ENCODE results near the gene BANP. TPM values are rescaled to one million over a fixed set of nuclear protein-coding genes. Genes with fewer than 3 reads are reported as not detected.
A peak's percentile ranks its signal among the peaks of the same experiment; 100 is the strongest.

BANP gene
- total RNA-seq, 1 experiment from 2014 or later = 34.5 TPM

DNA sequence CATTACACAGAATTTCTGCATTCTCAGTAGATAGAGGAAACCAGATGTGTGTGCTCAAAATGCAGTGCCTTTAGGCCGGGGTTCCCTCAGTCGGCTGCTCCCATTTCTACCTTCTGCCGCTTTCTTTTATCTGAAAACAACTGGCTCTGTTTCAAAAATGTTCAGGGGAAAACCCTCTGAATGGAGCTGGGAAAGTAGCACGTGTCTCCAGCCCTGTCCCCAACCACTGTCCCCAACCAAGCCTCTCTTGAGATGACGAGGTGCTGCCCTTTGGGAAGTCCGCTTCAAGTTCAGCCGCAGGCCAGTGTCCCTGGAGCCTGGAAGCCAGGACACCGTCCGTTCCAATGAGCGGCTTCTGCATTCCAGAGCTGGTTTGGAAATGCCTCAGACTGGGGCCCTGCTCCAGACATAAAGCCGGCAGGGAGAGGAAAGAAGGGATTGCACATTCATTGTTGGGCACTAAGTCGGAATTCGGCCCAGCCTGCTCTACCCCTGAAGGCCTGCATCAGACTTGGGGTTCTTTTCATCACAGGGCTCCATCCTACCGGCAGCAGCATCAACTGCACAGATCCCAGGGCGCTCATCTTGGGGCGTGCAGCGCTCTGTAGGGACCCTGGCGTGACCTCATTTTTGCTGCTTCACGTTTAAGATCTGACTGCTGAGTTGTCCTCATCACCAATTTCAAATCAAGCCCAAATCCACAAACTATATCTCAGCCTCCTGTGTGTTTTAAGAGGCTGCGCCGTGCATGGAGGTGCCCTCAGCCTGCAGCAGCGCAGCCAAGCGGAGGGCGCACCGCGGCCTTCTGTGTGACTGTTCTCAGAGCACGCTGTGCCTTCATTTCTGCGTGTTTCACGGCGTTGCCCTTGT lies 111.3 kb downstream of the BANP start:
- Mint-ChIP-seq H3K27me3 (ENCODE audit: low read depth) (no peaks in the 10 kb centered on the region), H3K9me3 (no peaks in the 10 kb centered on the region), H3K4me1 (no peaks in the 10 kb centered on the region), H3K36me3 (peaks cover 11% of the 10 kb centered on the region), H3K4me3 (no peak overlapping the region), H3K27ac (peak overlapping the region; percentile 57; the same call in 1 of the 2 replicates)
- ATAC-seq = no peak
- TF ChIP-seq, protein P1, sequence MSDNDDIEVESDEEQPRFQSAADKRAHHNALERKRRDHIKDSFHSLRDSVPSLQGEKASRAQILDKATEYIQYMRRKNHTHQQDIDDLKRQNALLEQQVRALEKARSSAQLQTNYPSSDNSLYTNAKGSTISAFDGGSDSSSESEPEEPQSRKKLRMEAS (CRISPR knock-in tag; IDR thresholded peaks at IDR 0.05) = no peak
- TF ChIP-seq, protein P2, sequence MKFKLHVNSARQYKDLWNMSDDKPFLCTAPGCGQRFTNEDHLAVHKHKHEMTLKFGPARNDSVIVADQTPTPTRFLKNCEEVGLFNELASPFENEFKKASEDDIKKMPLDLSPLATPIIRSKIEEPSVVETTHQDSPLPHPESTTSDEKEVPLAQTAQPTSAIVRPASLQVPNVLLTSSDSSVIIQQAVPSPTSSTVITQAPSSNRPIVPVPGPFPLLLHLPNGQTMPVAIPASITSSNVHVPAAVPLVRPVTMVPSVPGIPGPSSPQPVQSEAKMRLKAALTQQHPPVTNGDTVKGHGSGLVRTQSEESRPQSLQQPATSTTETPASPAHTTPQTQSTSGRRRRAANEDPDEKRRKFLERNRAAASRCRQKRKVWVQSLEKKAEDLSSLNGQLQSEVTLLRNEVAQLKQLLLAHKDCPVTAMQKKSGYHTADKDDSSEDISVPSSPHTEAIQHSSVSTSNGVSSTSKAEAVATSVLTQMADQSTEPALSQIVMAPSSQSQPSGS (CRISPR knock-in tag; IDR thresholded peaks at IDR 0.05; ENCODE audit: borderline replicate concordance, low read depth) = no peak
- no peak for TF ChIP-seq PRRX2 (CRISPR knock-in tag; IDR thresholded peaks at IDR 0.05)
- TF ChIP-seq, protein P3, sequence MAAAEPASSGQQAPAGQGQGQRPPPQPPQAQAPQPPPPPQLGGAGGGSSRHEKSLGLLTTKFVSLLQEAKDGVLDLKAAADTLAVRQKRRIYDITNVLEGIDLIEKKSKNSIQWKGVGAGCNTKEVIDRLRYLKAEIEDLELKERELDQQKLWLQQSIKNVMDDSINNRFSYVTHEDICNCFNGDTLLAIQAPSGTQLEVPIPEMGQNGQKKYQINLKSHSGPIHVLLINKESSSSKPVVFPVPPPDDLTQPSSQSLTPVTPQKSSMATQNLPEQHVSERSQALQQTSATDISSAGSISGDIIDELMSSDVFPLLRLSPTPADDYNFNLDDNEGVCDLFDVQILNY (CRISPR knock-in tag; IDR thresholded peaks at IDR 0.05) = no peak
- no peak for TF ChIP-seq ZNF317 (CRISPR knock-in tag; IDR thresholded peaks at IDR 0.05; ENCODE audit: borderline replicate concordance, low read depth)
- TF ChIP-seq, protein P4, sequence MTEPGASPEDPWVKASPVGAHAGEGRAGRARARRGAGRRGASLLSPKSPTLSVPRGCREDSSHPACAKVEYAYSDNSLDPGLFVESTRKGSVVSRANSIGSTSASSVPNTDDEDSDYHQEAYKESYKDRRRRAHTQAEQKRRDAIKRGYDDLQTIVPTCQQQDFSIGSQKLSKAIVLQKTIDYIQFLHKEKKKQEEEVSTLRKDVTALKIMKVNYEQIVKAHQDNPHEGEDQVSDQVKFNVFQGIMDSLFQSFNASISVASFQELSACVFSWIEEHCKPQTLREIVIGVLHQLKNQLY (CRISPR knock-in tag; IDR thresholded peaks at IDR 0.05) = no peak
- no peak for TF ChIP-seq ZNF121 (CRISPR knock-in tag; IDR thresholded peaks at IDR 0.05)
- CTCF ChIA-PET = no interaction called here
- POLR2A ChIA-PET = no interaction called here
- DNase-seq (ENCODE audit: low spot score) = no peak

DNA sequence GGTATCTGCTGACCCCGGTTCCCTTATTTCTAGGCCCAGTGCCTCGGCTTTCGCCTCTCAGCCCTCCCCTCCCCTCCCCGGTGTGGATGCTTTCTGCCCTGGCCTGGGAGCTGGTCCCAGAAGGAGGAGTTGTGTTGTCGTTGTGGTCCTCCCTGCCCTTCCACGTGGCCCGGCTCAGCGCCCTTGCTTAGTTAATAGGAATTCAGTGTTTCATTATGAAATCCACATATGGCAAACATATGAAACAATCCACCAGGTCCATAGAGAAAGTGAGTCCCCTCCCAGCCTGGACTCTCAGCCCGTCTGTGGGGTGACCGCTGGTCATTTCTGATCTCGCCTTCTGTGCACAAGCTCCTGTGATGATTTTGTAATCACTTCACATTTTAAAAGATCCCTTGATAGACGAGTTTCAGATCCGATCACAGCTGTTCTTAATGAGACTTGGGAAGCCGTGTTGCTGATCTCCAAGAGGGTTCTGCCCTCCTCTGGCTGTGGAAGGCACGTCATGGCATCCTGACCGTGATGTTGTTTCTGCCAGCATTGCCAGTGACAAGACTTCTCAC lies 112.1 kb downstream of the BANP start:
- no peak for ATAC-seq
- H3K4me3 Mint-ChIP-seq = no peak overlapping the region

DNA sequence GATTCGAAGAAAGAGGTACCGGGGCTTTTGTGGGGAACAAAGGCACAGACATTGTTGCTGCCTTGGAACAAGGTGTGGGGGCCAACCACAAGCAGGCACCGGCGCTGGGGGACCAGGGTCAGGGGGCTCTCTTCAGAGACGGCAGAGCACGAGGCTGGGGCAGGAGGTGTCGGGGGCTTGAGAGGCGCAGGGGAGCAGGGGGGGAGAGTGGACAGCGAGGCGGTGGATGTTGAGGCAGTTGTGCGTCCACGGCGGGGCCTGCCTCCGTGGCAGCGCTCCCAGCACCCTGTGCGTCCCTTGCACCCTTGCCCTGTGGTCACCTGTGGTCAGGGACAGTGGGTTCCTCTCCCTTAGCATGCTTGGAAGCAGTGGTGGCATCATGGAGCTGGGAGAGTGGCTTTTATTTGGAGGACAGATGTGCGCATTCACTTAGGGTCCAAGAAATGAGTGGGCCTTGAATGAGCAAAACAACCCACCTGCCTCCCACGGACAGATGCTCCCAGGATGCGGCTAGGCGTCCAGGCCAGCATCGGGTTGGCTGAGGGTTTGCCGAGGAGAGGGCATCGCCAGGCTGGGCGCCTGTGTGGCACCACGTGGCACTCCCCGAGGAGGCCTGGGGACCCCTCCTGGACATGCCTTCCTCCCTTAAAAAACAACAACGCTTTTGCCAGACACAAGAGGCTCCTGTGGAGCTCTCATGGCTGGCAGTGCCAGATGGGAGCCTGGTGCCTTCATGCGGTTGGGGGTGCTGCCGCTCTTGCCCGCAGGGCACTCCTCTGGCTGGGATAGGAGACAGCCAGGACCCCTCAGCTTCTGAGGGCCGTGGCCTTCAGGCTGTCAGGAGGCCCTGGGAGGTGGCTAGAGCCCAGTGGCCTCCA lies 113.0 kb downstream of the BANP start:
- POLR2A ChIA-PET = no interaction called here
- peaks cover 11% of the 10 kb centered on the region for H3K36me3 Mint-ChIP-seq
- no peaks in the 10 kb centered on the region for H3K27me3 Mint-ChIP-seq (ENCODE audit: low read depth)
- no peak for ATAC-seq
- H3K27ac Mint-ChIP-seq = no peak overlapping the region
- CTCF ChIA-PET = no interaction called here
- no peak for DNase-seq (ENCODE audit: low spot score)
- no peak overlapping the region for H3K4me3 Mint-ChIP-seq
- H3K9me3 Mint-ChIP-seq = no peaks in the 10 kb centered on the region
- H3K4me1 Mint-ChIP-seq = no peaks in the 10 kb centered on the region
- TF ChIP-seq NFE2L1 (CRISPR knock-in tag; IDR thresholded peaks at IDR 0.05) (no peak), SOX15 (CRISPR knock-in tag; IDR thresholded peaks at IDR 0.05) (no peak), IRF2 (CRISPR knock-in tag; IDR thresholded peaks at IDR 0.05; ENCODE audit: borderline replicate concordance, low read depth) (no peak), NFYB (CRISPR knock-in tag; conservative IDR thresholded peaks at IDR 0.05; ENCODE audit: low read depth) (no peak), CBFB (CRISPR knock-in tag; IDR thresholded peaks at IDR 0.05; ENCODE audit: low read depth) (no peak), ZNF317 (CRISPR knock-in tag; IDR thresholded peaks at IDR 0.05; ENCODE audit: borderline replicate concordance, low read depth) (no peak)
- TF ChIP-seq, protein P5, sequence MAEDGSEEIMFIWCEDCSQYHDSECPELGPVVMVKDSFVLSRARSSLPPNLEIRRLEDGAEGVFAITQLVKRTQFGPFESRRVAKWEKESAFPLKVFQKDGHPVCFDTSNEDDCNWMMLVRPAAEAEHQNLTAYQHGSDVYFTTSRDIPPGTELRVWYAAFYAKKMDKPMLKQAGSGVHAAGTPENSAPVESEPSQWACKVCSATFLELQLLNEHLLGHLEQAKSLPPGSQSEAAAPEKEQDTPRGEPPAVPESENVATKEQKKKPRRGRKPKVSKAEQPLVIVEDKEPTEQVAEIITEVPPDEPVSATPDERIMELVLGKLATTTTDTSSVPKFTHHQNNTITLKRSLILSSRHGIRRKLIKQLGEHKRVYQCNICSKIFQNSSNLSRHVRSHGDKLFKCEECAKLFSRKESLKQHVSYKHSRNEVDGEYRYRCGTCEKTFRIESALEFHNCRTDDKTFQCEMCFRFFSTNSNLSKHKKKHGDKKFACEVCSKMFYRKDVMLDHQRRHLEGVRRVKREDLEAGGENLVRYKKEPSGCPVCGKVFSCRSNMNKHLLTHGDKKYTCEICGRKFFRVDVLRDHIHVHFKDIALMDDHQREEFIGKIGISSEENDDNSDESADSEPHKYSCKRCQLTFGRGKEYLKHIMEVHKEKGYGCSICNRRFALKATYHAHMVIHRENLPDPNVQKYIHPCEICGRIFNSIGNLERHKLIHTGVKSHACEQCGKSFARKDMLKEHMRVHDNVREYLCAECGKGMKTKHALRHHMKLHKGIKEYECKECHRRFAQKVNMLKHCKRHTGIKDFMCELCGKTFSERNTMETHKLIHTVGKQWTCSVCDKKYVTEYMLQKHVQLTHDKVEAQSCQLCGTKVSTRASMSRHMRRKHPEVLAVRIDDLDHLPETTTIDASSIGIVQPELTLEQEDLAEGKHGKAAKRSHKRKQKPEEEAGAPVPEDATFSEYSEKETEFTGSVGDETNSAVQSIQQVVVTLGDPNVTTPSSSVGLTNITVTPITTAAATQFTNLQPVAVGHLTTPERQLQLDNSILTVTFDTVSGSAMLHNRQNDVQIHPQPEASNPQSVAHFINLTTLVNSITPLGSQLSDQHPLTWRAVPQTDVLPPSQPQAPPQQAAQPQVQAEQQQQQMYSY (CRISPR knock-in tag; IDR thresholded peaks at IDR 0.05) = no peak
- TF ChIP-seq, protein P6, sequence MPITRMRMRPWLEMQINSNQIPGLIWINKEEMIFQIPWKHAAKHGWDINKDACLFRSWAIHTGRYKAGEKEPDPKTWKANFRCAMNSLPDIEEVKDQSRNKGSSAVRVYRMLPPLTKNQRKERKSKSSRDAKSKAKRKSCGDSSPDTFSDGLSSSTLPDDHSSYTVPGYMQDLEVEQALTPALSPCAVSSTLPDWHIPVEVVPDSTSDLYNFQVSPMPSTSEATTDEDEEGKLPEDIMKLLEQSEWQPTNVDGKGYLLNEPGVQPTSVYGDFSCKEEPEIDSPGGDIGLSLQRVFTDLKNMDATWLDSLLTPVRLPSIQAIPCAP (CRISPR knock-in tag; IDR thresholded peaks at IDR 0.05) = no peak

More for the DNA sequence above, 112.1 kb downstream of the BANP start:
- TF ChIP-seq ZNF396 (CRISPR knock-in tag; IDR thresholded peaks at IDR 0.05; ENCODE audit: borderline replicate concordance) (no peak), IRF2 (CRISPR knock-in tag; IDR thresholded peaks at IDR 0.05; ENCODE audit: borderline replicate concordance, low read depth) (no peak)
- TF ChIP-seq, protein P7, sequence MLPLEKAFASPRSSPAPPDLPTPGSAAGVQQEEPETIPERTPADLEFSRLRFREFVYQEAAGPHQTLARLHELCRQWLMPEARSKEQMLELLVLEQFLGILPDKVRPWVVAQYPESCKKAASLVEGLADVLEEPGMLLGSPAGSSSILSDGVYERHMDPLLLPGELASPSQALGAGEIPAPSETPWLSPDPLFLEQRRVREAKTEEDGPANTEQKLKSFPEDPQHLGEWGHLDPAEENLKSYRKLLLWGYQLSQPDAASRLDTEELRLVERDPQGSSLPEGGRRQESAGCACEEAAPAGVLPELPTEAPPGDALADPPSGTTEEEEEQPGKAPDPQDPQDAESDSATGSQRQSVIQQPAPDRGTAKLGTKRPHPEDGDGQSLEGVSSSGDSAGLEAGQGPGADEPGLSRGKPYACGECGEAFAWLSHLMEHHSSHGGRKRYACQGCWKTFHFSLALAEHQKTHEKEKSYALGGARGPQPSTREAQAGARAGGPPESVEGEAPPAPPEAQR (CRISPR knock-in tag; IDR thresholded peaks at IDR 0.05) = no peak
- TF ChIP-seq, protein P8, sequence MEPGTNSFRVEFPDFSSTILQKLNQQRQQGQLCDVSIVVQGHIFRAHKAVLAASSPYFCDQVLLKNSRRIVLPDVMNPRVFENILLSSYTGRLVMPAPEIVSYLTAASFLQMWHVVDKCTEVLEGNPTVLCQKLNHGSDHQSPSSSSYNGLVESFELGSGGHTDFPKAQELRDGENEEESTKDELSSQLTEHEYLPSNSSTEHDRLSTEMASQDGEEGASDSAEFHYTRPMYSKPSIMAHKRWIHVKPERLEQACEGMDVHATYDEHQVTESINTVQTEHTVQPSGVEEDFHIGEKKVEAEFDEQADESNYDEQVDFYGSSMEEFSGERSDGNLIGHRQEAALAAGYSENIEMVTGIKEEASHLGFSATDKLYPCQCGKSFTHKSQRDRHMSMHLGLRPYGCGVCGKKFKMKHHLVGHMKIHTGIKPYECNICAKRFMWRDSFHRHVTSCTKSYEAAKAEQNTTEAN (CRISPR knock-in tag; IDR thresholded peaks at IDR 0.05) = no peak
- DNase-seq (ENCODE audit: low spot score) = no peak
- H3K36me3 Mint-ChIP-seq = peaks cover 11% of the 10 kb centered on the region
- no peaks in the 10 kb centered on the region for H3K4me1 Mint-ChIP-seq
- ChIA-PET CTCF (no interaction called here), POLR2A (no interaction called here)
- H3K27me3 Mint-ChIP-seq (ENCODE audit: low read depth) = no peaks in the 10 kb centered on the region
- 0 out of 2 replicates have a peak overlapping the region, but pooled peaks have one; percentile 23 for H3K27ac Mint-ChIP-seq
- no peaks in the 10 kb centered on the region for H3K9me3 Mint-ChIP-seq

Measured in WTC11 (cell line).